Breast epithelium (tissue), 4 donors: Measurements from ENCODE around the gene TCF4. TPM values are rescaled to one million over a fixed set of nuclear protein-coding genes. Genes with fewer than 3 reads are reported as not detected.

ENCODE experiments used
- DNase-seq, 2 donors: peaks; one replicate each; pipeline ENCODE4 v3.0.0-alpha.2; 2019; ENCODE audit warnings: low spot score in 2 of 2
- H3K27ac ChIP-seq, 2 donors: fragments of 200-600 bp; sonication (generic) in 1 of 2; one replicate each; pipeline ENCODE4 v1.5.1; 2016 to 2019; ENCODE audit warnings: mild to moderate bottlenecking in 1 of 2
- H3K27me3 ChIP-seq, 2 donors: fragments of 200-600 bp; sonication (generic) in 1 of 2; one replicate each; pipeline versions ENCODE4 v1.5.1 to v1.6.0; 2017 to 2019; ENCODE audit warnings: control low read depth in 1 of 2, mild to moderate bottlenecking in 1 of 2
- H3K36me3 ChIP-seq: fragments of 200-600 bp; one replicate; pipeline ENCODE4 v1.5.1; 2019
- H3K4me1 ChIP-seq, 2 donors: fragments of 200-600 bp; sonication (generic); one replicate each; pipeline ENCODE4 v1.5.1; 2016 to 2019; ENCODE audit warnings: control low read depth in 1 of 2
- H3K4me3 ChIP-seq, 3 donors: fragments of 200-600 bp; sonication (generic); 1 replicate in 2 of 3; 2 replicates in 1 of 3; pipeline ENCODE4 v1.5.1; 2016 to 2019; ENCODE audit warnings: mild to moderate bottlenecking in 3 of 3, moderate library complexity in 2 of 3
- H3K9me3 ChIP-seq, 2 donors: fragments of 200-600 bp; sonication (generic) in 1 of 2; one replicate each; pipeline ENCODE4 v1.5.1; 2016 to 2019; ENCODE audit warnings: control low read depth in 1 of 2
- POLR2A ChIP-seq: fragments of 450-650 bp; IDR thresholded peaks from one replicate; pipeline ENCODE4 v1.6.1; 2016; ENCODE audit warnings: antibody characterized with exemption, mild to moderate bottlenecking, moderate library complexity
- POLR2AphosphoS5 ChIP-seq, 3 donors: sonication (generic); formaldehyde crosslinking; IDR thresholded peaks; one replicate each; pipeline ENCODE4 v1.6.1; 2017; ENCODE audit warnings: antibody characterized with exemption in 3 of 3
- intact Hi-C: fragments of 100-400 bp; cut with DNase I; formaldehyde crosslinking; loops from one replicate; pipeline ENCODE4 v1.15.1; 2023; ENCODE audit warnings: low total_unique reads
- total RNA-seq, 3 donors: library from RNA; depleted of rRNA; stranded (reverse); fragments of >200 nt; gene quantifications; one replicate each; pipeline ENCODE4 v1.1.0, GENCODE V29; 2016
- TF ChIP-seq, protein P1 (sequence below), 3 donors: fragments of 450-650 bp; IDR thresholded peaks; one replicate each; pipeline ENCODE4 v1.5.1; 2016 to 2017; ENCODE audit warnings: antibody characterized with exemption in 3 of 3, mild to moderate bottlenecking in 3 of 3, moderate library complexity in 3 of 3

Gene TCF4
- total RNA-seq, 3 donors from 2014 or later, result 79.6 to 133 (median 114) TPM

DNA sequence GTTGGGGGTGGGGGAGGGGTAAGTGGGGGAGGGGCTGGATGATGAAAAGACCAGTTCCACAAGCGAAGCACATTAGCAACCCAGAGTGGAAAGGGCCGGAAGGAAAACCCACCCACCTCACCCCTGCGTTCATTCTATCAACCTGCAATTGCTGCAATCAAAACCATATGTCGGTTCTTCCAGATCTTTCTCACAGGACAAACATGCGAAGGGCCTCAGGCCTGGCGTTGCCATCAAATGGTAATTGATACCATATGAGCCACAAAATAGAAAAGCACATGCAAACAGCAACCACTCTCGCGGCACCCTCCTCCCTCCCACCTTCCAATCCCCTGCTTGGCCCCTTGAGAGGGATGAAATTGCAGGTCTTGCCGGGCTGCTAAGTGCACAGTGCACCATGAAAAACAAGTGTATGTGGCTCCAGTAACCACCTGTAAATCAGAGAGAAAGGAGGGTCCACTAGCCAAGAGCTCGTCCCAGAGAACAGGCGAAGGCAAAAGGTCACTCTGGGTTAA, 287.5 kb downstream of the TCF4 start:
- H3K27ac ChIP-seq, result peak overlapping the region; percentile 43 to 61
- peak overlapping the region; percentile 1 to 39 (median 18) for H3K4me3 ChIP-seq
- no peaks in the 10 kb centered on the region for H3K9me3 ChIP-seq
- no peaks in the 10 kb centered on the region for H3K36me3 ChIP-seq
- TF ChIP-seq POLR2A, result no peak
- TF ChIP-seq, protein P1, sequence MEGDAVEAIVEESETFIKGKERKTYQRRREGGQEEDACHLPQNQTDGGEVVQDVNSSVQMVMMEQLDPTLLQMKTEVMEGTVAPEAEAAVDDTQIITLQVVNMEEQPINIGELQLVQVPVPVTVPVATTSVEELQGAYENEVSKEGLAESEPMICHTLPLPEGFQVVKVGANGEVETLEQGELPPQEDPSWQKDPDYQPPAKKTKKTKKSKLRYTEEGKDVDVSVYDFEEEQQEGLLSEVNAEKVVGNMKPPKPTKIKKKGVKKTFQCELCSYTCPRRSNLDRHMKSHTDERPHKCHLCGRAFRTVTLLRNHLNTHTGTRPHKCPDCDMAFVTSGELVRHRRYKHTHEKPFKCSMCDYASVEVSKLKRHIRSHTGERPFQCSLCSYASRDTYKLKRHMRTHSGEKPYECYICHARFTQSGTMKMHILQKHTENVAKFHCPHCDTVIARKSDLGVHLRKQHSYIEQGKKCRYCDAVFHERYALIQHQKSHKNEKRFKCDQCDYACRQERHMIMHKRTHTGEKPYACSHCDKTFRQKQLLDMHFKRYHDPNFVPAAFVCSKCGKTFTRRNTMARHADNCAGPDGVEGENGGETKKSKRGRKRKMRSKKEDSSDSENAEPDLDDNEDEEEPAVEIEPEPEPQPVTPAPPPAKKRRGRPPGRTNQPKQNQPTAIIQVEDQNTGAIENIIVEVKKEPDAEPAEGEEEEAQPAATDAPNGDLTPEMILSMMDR (IDR thresholded peaks at IDR 0.05), result no peak
- TF ChIP-seq POLR2AphosphoS5 (IDR thresholded peaks at IDR 0.05), result no peak
- intact Hi-C loops, result no loop called here
- peaks cover 0 to 4% of the 10 kb centered on the region in 2 donors for H3K4me1 ChIP-seq
- H3K27me3 ChIP-seq, result no peaks in the 10 kb centered on the region
- no peak for DNase-seq

DNA sequence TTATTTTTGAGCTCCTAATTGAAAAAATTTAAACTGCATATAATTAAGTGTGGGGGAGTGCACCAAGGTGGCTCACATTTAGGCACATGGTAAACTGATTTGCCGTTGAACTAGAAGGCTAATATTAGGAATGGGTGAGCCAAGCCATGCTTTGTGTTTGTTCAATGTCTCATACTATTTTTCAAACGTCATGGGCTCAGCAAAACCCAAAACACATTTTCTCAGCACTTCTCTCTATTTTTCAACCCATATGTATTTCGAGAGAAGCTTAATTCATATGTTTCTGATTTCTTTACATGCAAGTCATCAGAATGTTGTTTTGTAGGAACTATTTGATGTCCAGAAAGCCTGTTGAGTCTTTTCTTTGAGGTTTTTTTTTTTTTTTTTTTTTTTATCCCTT, 291.2 kb downstream of the TCF4 start:
- peak overlapping the region in 1 of 2 donors; percentile 14 for H3K27ac ChIP-seq
- peaks cover 0 to 4% of the 10 kb centered on the region in 2 donors for H3K4me1 ChIP-seq

GRCh38 chr18:55296115-55296514, 291.9 kb downstream of the TCF4 start:
- H3K27ac ChIP-seq, result peak overlapping the region in 1 of 2 donors; percentile 14
- no peaks in the 10 kb centered on the region for H3K27me3 ChIP-seq
- DNase-seq, result no peak
- H3K36me3 ChIP-seq, result no peaks in the 10 kb centered on the region
- TF ChIP-seq POLR2AphosphoS5 (IDR thresholded peaks at IDR 0.05), result no peak
- no peak for TF ChIP-seq POLR2A
- TF ChIP-seq, protein P1 (IDR thresholded peaks at IDR 0.05), result no peak
- peaks cover 0 to 4% of the 10 kb centered on the region in 2 donors for H3K4me1 ChIP-seq
- no peak overlapping the region for H3K4me3 ChIP-seq
- intact Hi-C loops, result no loop called here
- no peaks in the 10 kb centered on the region for H3K9me3 ChIP-seq

More for the DNA sequence above, 291.2 kb downstream of the TCF4 start:
- intact Hi-C loops, result no loop called here
- no peak for DNase-seq
- no peak overlapping the region for H3K4me3 ChIP-seq
- no peaks in the 10 kb centered on the region for H3K27me3 ChIP-seq
- no peaks in the 10 kb centered on the region for H3K9me3 ChIP-seq
- no peaks in the 10 kb centered on the region for H3K36me3 ChIP-seq
- TF ChIP-seq, protein P1 (IDR thresholded peaks at IDR 0.05), result no peak
- TF ChIP-seq POLR2A, result no peak
- TF ChIP-seq POLR2AphosphoS5 (IDR thresholded peaks at IDR 0.05), result no peak

- Histone ChIP-seq H3K4me1 (no peaks in the 10 kb centered on the region), H3K36me3 (no peaks in the 10 kb centered on the region), H3K4me3 (no peak overlapping the region), H3K9me3 (no peaks in the 10 kb centered on the region), H3K27ac (peak overlapping the region in 1 of 2 donors; percentile 35), H3K27me3 (no peaks in the 10 kb centered on the region)
- intact Hi-C loops, result no loop called here
- TF ChIP-seq POLR2A (no peak), POLR2AphosphoS5 (IDR thresholded peaks at IDR 0.05) (no peak)
- TF ChIP-seq, protein P1 (IDR thresholded peaks at IDR 0.05), result no peak
- no peak for DNase-seq
These were observed 297.1 kb downstream of the TCF4 start for GRCh38 chr18:55290898-55291297.

DNA sequence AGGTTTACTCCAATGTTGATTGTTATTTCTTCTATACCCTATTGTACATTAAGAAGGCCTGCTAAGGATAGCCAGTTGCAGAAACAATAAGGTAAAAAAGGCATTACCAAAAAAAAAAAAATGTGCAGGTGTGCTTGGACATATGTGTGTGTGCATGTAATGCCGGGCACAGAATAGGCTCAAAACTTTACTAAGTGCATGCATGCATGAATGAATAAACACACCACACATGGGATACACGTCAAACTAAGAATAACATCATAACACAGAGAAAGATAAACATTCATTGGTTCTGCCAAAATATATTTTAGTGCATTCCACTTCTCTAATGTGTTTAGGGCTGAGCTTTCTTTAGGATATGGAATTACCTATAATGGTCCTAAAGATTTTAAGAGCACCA, 298.2 kb downstream of the TCF4 start:
- H3K4me1 ChIP-seq, result no peaks in the 10 kb centered on the region
- no peak overlapping the region for H3K27ac ChIP-seq
- H3K9me3 ChIP-seq, result no peaks in the 10 kb centered on the region
- H3K4me3 ChIP-seq, result no peak overlapping the region
- no peaks in the 10 kb centered on the region for H3K27me3 ChIP-seq
- DNase-seq, result no peak
- TF ChIP-seq POLR2AphosphoS5 (IDR thresholded peaks at IDR 0.05) (no peak), POLR2A (no peak)
- TF ChIP-seq, protein P1 (IDR thresholded peaks at IDR 0.05), result no peak
- intact Hi-C loops, result no loop called here
- no peaks in the 10 kb centered on the region for H3K36me3 ChIP-seq
